ENCODE measurements around the gene MYO1G.

Gene MYO1G

GRCh38 chr7:44985900-44986217 lies 7.0 kb upstream of the MYO1G start:
- POLR2A ChIA-PET: interaction anchor here (0.7 to 1.9 kb wide), 4 partner anchors 12 to 40 kb away, joined by 3 to 13 read pairs (median 3); partner anchors contain the start of gene CCM2

GRCh38 chr7:44985033-44985695 lies 6.3 kb upstream of the MYO1G start:
- DNase-seq (ENCODE audit: extremely low spot score): no peak
- TF ChIP-seq CTCF (IDR thresholded peaks at IDR 0.05; ENCODE audit: control extremely low read depth, extremely low read depth, low read depth, missing control alignments): no peak
- ChIA-PET CTCF (interaction anchor here (2.1 to 2.2 kb wide), 2 partner anchors 12 kb away, joined by 6 to 7 read pairs; no protein-coding TSS in a partner anchor), POLR2A (interaction anchor here (0.9 to 1.9 kb wide), 3 partner anchors 13 to 16 kb away, joined by 3 to 13 read pairs (median 3); partner anchors contain the start of gene CCM2)

More at GRCh38 chr7:44985900-44986217, 7.0 kb upstream of the MYO1G start:
- no peak for TF ChIP-seq CTCF (IDR thresholded peaks at IDR 0.05; ENCODE audit: control extremely low read depth, extremely low read depth, low read depth, missing control alignments)
- CTCF ChIA-PET: interaction anchor here (2.2 kb wide), 1 partner anchor 13 kb away, joined by 6 read pairs; no protein-coding TSS in a partner anchor
- DNase-seq (ENCODE audit: extremely low spot score): no peak

GRCh38 chr7:44984478-44984758 lies 5.6 kb upstream of the MYO1G start:
- POLR2A ChIA-PET: interaction anchor here (1.6 to 1.9 kb wide), 2 partner anchors 15 to 17 kb away, joined by 3 to 13 read pairs; partner anchors contain the start of gene CCM2
- no peak for DNase-seq (ENCODE audit: extremely low spot score)
- CTCF ChIA-PET: interaction anchor here (1.1 to 2.1 kb wide), 3 partner anchors 11 to 42 kb away, joined by 3 to 7 read pairs (median 7); no protein-coding TSS in a partner anchor
- no peak for TF ChIP-seq CTCF (IDR thresholded peaks at IDR 0.05; ENCODE audit: control extremely low read depth, extremely low read depth, low read depth, missing control alignments)

- CTCF ChIA-PET: interaction anchor here (1.1 to 2.1 kb wide), 6 partner anchors 10 to 101 kb away, joined by 3 to 7 read pairs (median 3); no protein-coding TSS in a partner anchor
- no peak for DNase-seq (ENCODE audit: extremely low spot score)
- TF ChIP-seq CTCF (IDR thresholded peaks at IDR 0.05; ENCODE audit: control extremely low read depth, extremely low read depth, low read depth, missing control alignments): no peak
- POLR2A ChIA-PET: interaction anchor here (0.7 to 1.9 kb wide), 5 partner anchors 13 to 53 kb away, joined by 3 to 13 read pairs (median 3); partner anchors contain the start of gene CCM2
Measured at GRCh38 chr7:44983742-44984477, 5.1 kb upstream of the MYO1G start.

GRCh38 chr7:44982970-44983369 lies 4.2 kb upstream of the MYO1G start:
- ChIA-PET POLR2A (interaction anchor here (0.7 to 1.9 kb wide), 3 partner anchors 14 to 54 kb away, joined by 3 to 11 read pairs (median 3); partner anchors contain the start of gene CCM2), CTCF (interaction anchor here (1.2 to 2.9 kb wide), 8 partner anchors 7 to 100 kb away, joined by 3 to 11 read pairs (median 5); no protein-coding TSS in a partner anchor)
- DNase-seq (ENCODE audit: extremely low spot score): no peak
- TF ChIP-seq CTCF (IDR thresholded peaks at IDR 0.05; ENCODE audit: control extremely low read depth, extremely low read depth, low read depth, missing control alignments): no peak

GRCh38 chr7:44982535-44982923 lies 3.7 kb upstream of the MYO1G start:
- ChIA-PET POLR2A (interaction anchor here (1.9 kb wide), 1 partner anchor 17 kb away, joined by 11 read pairs; the partner anchor contains the start of gene CCM2), CTCF (interaction anchor here (1.3 to 2.9 kb wide), 6 partner anchors 8 to 100 kb away, joined by 3 to 11 read pairs (median 5); no protein-coding TSS in a partner anchor)
- no peak for TF ChIP-seq CTCF (IDR thresholded peaks at IDR 0.05; ENCODE audit: control extremely low read depth, extremely low read depth, low read depth, missing control alignments)
- DNase-seq (ENCODE audit: extremely low spot score): no peak

Measured in GM10248 (cell line).